NOMO-1 treated with DMSO at 0.1 percent for 48 hours (cell line): ENCODE results near the gene MEIS2.

Source experiments
- DNase-seq: peaks from one replicate; lab custom pipeline; 2025; ENCODE audit not compliant: unreplicated experiment; lab: John Stamatoyannopoulos, UW

The MEIS2 gene

GRCh38 chr15:36903922-36904556 lies 196.3 kb downstream of the MEIS2 start:
- DNase-seq, result no peak

GRCh38 chr15:36903195-36903594 lies 197.2 kb downstream of the MEIS2 start:
- DNase-seq, result no peak

- no peak for DNase-seq
Measured at GRCh38 chr15:36901012-36901411, 199.3 kb downstream of the MEIS2 start.

GRCh38 chr15:36899696-36900095 lies 200.7 kb downstream of the MEIS2 start:
- DNase-seq, result no peak

- DNase-seq, result no peak
Measured at GRCh38 chr15:36898536-36899126, 201.7 kb downstream of the MEIS2 start.

GRCh38 chr15:36897834-36898233 lies 202.5 kb downstream of the MEIS2 start:
- no peak for DNase-seq

- DNase-seq, result no peak
Measured at GRCh38 chr15:36896949-36897348, 203.4 kb downstream of the MEIS2 start.

- DNase-seq, result no peak
Measured at GRCh38 chr15:36894075-36894474, 206.3 kb downstream of the MEIS2 start.

GRCh38 chr15:36893276-36893675 lies 207.1 kb downstream of the MEIS2 start:
- DNase-seq, result no peak

- DNase-seq, result no peak
Measured at GRCh38 chr15:36888011-36888992, 212.0 kb downstream of the MEIS2 start.

- DNase-seq, result no peak
Measured at GRCh38 chr15:36887214-36887961, 213.0 kb downstream of the MEIS2 start.

- DNase-seq, result no peak
Measured at GRCh38 chr15:36886701-36887100, 213.6 kb downstream of the MEIS2 start.

GRCh38 chr15:36886191-36886590 lies 214.2 kb downstream of the MEIS2 start:
- no peak for DNase-seq

- no peak for DNase-seq
Measured at GRCh38 chr15:36885771-36886170, 214.6 kb downstream of the MEIS2 start.

GRCh38 chr15:36884936-36885635 lies 215.3 kb downstream of the MEIS2 start:
- DNase-seq, result no peak

GRCh38 chr15:36884518-36884875 lies 215.9 kb downstream of the MEIS2 start:
- DNase-seq, result no peak

- peak; percentile 46 for DNase-seq
Measured at GRCh38 chr15:36883713-36884517, 216.4 kb downstream of the MEIS2 start.

- DNase-seq, result no peak
Measured at GRCh38 chr15:36882487-36883131, 217.7 kb downstream of the MEIS2 start.

GRCh38 chr15:36882056-36882455 lies 218.3 kb downstream of the MEIS2 start:
- DNase-seq, result no peak
